GM18505 (cell line): ENCODE measurements around the gene WDR1.

Source experiments
- ATAC-seq: cut with Tn5 transposase; IDR thresholded peaks from one replicate; pipeline ENCODE4 v1.9.1; 2021; ENCODE audit not compliant: unreplicated experiment
- POLR2A ChIP-seq: IDR thresholded peaks from 4 replicates; pipeline ENCODE4 v1.6.1; 2011; ENCODE audit warnings: borderline replicate concordance; ENCODE audit not compliant: insufficient read depth, insufficient read length; ENCODE audit errors: extremely low read depth

WDR1 gene

DNA sequence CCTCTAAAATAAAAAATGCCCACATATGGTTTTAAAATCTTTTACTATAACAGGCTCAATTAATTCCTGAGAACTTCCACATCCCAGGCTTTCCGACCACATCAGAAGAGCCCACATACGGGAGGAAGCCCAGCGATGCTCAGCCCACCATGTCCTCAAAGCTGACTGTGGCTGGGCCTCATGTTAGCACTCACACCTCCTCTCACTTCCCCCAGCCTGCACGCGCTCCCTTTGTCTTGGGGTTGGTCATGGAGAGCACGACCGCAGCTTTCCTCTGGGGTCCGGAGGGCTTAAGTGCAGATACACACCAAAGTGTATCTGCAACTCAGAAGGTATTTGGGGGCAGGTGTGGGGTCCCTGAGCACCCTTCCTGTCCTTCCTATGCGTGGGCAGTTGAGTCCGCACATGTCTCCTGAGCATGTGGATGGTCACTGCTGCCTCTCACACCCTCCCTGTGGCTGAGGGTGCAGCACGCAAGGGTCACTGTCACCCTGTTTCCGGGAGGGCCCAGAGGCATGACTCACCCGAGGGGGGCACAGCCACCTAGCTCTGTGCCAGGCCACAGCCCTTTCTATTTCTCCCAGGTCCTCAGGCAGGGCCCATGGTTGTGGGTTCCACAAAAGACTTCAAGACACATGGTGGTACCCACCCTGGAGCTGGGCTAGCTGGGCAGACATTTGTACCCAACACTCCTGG is 21.2 kb downstream of the WDR1 start:
- no peak for TF ChIP-seq POLR2A
- no peak for ATAC-seq

DNA sequence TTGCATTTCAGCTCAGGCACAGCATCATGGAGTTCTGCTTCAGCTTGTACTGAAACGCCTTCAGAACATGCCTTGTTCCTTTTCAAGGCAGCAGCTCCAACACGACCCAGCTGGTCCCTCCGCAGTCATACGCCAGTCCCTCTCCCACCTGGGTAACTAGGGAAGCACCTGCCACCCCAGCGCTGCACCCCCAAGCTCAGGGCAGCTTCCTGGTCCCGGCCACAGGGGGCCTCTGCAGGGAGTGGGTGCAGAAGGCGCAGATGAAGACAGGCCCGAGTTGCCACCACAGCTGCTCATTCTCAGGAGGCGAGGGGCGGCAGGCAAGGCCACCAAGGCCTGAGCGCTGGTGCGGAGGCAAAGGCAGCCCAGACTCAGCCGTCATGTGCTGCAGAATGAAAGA is 21.8 kb downstream of the WDR1 start:
- TF ChIP-seq POLR2A, result no peak

GRCh38 chr4:10093801-10094552 is 22.6 kb downstream of the WDR1 start:
- no peak for ATAC-seq
- TF ChIP-seq POLR2A, result no peak

More for the DNA sequence above, 21.8 kb downstream of the WDR1 start:
- no peak for ATAC-seq

GRCh38 chr4:10093271-10093621 is 23.4 kb downstream of the WDR1 start:
- no peak for TF ChIP-seq POLR2A
- no peak for ATAC-seq

DNA sequence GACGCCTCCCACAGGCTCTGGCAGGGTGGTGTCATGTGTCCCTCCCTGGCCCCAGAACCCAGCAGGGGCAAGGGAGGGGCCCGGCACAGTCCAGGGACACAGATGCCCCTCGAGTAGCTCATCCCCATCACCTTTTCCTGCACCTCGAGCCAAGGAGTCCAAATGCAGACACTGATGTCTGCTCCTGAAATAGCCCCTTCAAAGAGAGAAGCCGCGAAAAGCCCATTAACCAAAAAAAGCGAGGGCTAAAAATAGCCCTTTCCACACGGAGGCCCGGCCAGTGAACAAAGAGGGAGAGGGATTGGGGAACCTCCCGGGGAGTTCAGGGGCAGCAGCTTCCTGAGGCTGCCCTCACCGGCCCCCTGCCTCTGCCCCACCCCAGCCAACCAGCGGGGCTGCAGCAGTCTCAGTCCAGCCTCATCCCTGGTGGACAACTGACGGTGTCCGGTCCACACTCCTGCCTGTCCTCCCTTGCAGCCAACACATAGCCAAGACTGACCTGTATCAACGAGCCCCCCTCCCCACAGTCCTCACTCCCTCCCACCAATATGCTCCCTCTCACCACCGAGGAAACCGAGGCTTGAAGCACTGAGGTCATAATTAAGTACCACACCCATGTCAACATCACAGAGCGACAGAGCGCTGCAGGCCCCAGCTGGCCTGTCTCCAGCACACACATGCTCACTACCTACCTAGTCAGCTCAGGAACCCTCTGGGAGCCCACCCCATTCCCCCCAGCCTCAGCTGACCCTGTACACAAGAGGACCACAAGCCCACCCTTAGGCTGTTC is 23.9 kb downstream of the WDR1 start:
- ATAC-seq, result no peak

GRCh38 chr4:10091531-10092181 is 24.9 kb downstream of the WDR1 start:
- TF ChIP-seq POLR2A, result no peak
- ATAC-seq, result no peak

More for the DNA sequence above, 23.9 kb downstream of the WDR1 start:
- no peak for TF ChIP-seq POLR2A

GRCh38 chr4:10090467-10091250 is 25.9 kb downstream of the WDR1 start:
- ATAC-seq, result no peak
- no peak for TF ChIP-seq POLR2A

DNA sequence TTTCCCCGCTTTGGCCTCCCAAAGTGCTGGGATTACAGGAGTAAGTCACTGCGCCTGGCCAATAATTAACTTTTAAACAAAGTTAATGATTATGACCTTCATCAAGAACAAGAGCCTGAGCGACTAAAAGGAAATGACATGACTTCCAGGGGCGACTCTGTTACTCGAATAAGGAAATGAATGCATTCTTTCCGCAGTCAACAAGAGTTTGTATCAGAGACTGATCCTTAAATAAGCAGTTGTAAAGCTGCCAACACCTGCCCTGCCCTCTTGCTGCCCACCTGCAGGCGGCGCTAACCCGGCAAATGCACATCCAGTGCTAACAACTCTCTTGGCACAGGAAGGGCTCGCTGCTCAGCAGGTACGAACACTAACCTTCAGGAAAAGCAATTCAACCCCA is 27.3 kb downstream of the WDR1 start:
- no peak for TF ChIP-seq POLR2A
- no peak for ATAC-seq

GRCh38 chr4:10088135-10089010 is 28.2 kb downstream of the WDR1 start:
- no peak for TF ChIP-seq POLR2A
- ATAC-seq, result no peak

- ATAC-seq, result no peak
- no peak for TF ChIP-seq POLR2A
These were observed 29.3 kb downstream of the WDR1 start for GRCh38 chr4:10087152-10087791.

- TF ChIP-seq POLR2A, result no peak
- no peak for ATAC-seq
These were observed 30.0 kb downstream of the WDR1 start for GRCh38 chr4:10086506-10087120.

DNA sequence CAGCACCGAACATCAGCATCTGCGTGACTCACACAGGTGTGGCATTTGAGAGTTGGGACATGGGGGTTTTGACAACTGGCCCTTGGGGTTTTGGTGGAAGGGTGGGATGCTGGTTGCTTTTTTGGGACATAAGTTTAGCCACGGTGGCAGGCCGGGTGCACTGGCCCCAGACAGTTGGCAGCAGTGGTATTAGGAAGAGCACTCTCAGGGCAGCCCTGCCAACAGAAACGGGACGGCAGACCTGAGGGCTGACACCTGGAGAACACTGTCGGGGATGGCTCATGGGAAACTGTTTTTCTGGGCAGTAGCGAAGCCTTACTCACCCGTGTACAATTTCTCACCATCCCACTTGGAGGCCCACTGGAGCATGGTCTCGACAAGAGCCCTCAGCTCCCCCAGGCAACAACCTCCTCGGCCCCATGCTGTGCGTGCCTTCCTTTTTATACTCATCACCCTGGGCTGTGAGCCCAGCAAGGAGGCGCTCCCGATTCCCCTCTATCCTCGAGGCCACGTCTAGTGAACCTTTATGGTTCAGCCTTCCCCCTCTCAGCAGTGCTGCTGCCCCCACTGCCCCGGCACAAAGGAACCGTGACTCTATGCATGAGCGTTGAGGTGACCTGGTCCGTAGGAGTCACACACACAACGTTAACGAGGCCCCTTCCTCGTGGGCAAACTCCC is 30.6 kb downstream of the WDR1 start:
- no peak for ATAC-seq

More for the DNA sequence above, 30.6 kb downstream of the WDR1 start:
- TF ChIP-seq POLR2A, result no peak
